ENCODE measurements around the gene PREB.

PREB gene

DNA sequence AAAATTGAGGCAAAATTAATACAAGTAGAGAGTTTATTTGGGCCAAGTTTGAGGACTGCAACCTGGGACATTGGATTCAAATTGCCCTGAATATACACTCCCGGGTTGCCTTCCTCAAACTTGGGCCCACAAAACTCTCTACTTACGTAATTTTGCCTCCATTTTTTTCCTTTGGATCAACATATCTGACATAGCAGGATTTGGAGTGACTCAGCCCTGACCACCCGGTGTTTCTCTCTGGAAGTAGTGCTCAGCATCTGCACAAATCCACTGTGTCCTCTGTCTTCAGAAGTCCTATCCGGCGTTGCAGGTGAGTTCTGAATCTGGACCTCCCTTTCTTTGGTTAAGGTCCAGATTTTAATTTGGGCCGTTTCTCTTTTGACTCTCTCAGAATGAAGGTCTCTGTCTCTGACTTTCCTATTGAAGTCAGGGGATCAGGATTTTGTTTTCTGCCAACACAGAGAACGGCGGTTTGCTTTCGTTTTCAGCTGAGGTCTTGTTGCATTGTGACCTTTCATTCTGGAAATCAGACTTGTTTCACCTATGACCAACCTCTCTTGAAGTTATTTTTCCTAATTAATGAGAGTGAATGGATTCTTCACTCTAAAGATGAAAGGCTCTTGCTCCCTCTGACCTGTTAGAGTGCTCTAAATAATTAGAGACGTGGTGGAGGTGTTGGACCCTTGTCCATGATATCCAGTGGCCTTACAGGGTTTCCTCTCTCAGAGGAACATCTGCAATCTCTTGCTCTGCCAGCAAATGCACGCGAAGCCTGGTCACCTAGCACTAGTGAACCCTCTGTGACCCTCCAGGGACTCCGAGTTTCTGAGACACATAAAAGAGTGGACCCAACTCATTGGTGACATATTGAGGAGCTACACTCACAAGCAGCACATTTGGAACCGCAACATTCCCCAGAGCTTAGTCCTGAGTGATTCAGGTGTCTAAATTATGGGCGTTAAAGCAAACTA lies 28.0 kb upstream of the PREB start:
- TF ChIP-seq GATA1 (IDR thresholded peaks at IDR 0.05; ENCODE audit: low read depth, low read length) = no peak
- no peak for TF ChIP-seq POLR2A (IDR thresholded peaks at IDR 0.05; ENCODE audit: low read length)
- DNase-seq = no peak

DNA sequence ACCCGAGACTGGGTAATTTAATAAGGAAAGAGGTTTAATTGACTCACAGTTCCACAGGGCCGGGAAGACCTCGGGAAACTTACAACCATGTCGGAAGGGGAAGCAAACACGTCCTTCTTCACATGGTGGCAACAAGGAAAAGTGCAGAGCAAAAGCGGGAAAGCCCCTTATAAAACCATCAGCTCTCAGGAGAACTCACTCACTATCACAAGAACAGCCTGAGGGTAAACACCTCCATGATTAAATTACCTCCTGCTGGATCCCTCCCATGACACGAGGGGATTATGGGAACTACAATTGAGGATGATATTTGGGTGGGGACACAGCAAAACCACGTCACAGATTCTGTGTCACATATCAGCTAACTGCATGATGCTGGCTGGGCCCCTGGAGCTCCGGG lies 25.8 kb upstream of the PREB start:
- TF ChIP-seq POLR2A (IDR thresholded peaks at IDR 0.05; ENCODE audit: low read length) = no peak
- no peak for TF ChIP-seq GATA1 (IDR thresholded peaks at IDR 0.05; ENCODE audit: low read depth, low read length)
- DNase-seq = no peak

DNA sequence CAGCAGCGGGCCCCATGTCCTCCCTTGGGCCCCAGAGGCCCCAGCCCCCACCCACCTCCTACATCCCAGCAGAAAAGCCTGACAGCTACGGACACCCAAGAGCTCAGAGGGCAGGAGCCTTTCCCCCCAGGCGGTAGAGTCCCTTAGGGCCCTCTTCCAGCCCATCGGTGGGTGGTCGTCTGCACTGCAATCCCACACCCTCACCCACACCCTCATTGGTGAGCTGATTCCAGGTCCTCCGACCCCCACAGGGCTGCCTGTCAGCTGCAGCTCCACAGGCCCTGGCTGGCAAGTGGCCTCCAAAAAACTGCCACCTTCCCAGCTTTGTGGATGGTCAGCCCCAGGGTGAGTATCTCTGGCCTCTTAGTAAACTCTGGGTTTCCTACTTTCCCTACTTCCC lies 24.8 kb upstream of the PREB start:
- TF ChIP-seq GATA1 (IDR thresholded peaks at IDR 0.05; ENCODE audit: low read depth, low read length) (no peak), POLR2A (IDR thresholded peaks at IDR 0.05; ENCODE audit: low read length) (no peak)
- DNase-seq = no peak

DNA sequence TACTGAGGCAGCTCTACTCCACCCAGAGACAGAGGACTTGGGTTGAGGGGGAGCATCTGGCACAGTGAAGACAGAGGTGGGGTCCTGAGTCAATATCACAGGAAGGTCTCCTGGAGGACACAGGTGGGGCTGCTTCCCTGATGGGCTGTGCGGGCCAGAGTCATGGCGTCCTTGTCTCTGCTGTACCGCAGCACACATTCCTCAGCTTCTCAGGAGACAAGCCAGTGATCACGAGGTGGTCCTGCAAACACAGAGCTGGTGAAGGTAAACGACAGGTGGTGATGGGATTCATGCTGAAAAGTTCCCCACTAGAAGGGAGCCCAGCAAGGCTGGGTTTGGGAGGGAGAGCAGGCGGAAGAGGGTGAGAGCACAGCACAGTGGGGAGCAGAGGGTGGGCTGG lies 24.0 kb upstream of the PREB start:
- DNase-seq = no peak
- TF ChIP-seq POLR2A (IDR thresholded peaks at IDR 0.05; ENCODE audit: low read length) = no peak
- TF ChIP-seq GATA1 (IDR thresholded peaks at IDR 0.05; ENCODE audit: low read depth, low read length) = no peak

DNA sequence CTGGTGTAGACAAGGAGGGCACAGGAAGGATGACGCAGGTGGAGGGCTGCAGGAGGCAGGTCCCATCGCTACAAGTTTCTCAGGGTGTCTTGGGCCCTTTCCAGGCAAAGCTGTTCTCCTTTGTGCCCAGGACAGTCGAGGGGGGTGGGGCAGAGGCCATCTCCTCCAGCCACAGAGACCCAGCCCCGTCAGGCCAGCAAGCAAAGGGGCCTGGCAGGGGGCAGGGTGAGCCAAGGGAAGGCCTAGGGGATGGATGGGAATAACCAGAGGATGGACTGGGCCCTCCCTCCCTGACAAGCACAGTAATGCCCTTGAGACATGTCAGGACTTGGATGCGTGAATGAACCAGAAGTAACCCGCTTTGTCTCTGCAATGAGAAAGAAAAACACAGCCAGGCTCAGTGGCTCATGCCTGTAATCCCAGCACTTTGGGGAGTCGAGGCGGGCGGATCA lies 20.7 kb upstream of the PREB start:
- DNase-seq = no peak
- TF ChIP-seq POLR2A (IDR thresholded peaks at IDR 0.05; ENCODE audit: low read length) (no peak), GATA1 (IDR thresholded peaks at IDR 0.05; ENCODE audit: low read depth, low read length) (no peak)

DNA sequence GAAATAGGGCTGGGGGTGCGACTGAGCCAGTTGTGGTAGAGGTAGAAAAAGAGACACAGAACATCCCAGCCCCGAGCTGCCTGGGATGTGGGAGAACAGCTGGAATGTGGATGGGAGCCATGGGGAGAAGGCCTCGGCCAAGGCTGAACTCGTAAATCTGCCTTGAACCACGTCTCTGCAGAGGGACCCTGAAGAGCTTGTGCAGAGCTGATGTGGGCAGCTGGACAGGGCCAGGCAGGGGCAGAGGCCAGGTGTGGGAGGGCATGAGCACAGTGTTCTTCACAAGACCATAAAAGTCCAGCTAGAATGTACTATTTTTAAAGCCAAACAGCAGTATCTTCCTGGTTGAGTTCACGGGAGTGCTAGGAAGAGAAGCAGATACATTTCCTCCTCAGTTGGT lies 20.1 kb upstream of the PREB start:
- TF ChIP-seq GATA1 (IDR thresholded peaks at IDR 0.05; ENCODE audit: low read depth, low read length) (no peak), POLR2A (IDR thresholded peaks at IDR 0.05; ENCODE audit: low read length) (no peak)
- no peak for DNase-seq

DNA sequence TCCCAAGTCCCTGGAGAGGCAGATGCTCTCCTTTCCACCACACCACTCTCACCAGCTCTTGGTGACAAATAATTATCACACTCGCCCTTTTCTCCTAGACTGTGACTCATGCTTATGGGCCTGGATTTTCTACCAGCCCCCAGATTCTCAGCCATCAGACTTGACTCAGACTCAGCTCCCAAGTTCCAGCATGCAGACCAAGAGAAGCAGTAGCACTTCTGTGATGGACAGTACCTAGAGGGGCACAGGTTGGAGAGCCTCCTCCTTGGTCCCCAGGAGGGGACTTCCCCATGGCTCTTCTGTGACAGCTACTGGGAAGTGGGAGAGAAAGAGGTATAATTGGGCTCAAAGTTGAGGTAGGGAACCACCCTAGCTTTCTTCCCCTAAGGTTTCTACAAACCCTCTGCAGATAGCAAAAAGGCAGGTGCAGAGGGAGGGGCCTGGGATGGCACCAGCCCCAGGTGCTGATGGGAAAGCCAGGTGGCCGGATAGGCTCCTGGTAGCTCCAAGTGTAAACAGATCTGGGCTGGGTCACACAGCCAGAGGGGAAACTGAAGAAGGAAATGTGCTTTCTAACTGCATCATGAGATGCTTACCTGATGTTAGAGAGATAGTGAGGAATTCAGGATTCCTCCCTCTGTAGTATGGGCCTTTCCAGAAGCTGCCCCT lies 18.5 kb upstream of the PREB start:
- no peak for DNase-seq
- TF ChIP-seq POLR2A (IDR thresholded peaks at IDR 0.05; ENCODE audit: low read length) (no peak), GATA1 (IDR thresholded peaks at IDR 0.05; ENCODE audit: low read depth, low read length) (no peak)

DNA sequence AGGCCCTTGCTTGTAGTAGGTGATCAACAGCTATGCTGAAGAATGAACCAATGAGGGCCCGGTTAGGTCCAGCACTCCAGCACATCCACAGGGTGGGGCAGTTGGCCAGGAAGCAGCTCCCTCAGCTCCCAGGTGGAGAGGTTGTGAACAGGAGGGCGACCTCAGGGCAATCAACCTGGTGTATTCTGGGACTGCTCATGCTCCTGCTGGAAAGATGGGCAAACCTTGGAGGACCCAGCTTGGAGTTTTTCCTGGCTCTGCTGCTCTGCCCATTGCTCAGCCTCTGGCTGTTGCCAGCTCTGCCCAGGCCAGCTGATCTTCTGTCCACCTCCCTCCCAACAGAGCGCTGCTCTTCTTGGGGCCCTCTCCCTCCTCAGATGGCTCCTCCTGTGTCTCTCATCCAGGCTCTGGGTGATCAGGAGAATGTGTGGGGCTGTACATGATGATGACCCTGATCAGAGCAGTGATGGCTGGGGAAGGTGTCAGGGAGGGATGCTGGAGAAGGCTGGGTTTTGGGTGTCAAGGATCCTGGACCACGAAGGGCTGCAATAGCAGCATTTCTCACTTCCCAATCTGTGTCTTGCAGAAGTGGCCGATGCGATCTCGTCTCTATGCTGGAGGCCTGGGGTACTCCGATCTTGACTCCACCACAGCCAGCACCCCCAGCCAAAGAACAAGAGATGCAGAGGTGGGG lies 17.8 kb upstream of the PREB start:
- TF ChIP-seq POLR2A (IDR thresholded peaks at IDR 0.05; ENCODE audit: low read length) (no peak), GATA1 (IDR thresholded peaks at IDR 0.05; ENCODE audit: low read depth, low read length) (no peak)
- no peak for DNase-seq

DNA sequence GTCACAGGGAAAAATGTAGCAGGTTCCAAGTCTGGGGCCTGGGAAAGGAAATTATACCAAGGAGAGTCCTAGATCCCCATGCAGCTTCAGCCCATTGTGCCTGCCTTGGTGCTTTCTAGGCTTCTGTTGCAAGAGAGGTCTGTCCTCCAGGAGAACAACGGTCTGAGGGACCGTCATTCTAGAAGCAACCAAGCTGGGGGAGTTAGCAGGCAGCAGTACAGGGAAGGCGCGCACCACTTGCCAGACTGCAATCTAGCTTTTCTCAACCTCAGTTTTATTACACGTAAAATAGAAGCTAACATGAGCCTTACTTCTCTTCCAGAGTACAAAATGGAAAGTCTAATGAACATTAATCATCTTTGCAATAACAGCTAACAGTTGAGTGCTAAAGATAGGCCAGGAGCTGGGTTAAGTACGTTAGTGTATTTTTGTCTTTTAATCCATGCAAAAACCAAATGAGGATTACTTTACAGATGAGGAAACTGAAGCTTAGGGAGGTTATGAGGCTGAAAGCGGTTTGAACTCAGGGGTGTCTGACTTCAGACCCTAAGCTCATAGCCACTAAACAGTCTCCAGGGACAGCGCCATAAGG lies 16.3 kb upstream of the PREB start:
- TF ChIP-seq GATA1 (IDR thresholded peaks at IDR 0.05; ENCODE audit: low read depth, low read length) (no peak), POLR2A (IDR thresholded peaks at IDR 0.05; ENCODE audit: low read length) (no peak)
- DNase-seq = no peak

DNA sequence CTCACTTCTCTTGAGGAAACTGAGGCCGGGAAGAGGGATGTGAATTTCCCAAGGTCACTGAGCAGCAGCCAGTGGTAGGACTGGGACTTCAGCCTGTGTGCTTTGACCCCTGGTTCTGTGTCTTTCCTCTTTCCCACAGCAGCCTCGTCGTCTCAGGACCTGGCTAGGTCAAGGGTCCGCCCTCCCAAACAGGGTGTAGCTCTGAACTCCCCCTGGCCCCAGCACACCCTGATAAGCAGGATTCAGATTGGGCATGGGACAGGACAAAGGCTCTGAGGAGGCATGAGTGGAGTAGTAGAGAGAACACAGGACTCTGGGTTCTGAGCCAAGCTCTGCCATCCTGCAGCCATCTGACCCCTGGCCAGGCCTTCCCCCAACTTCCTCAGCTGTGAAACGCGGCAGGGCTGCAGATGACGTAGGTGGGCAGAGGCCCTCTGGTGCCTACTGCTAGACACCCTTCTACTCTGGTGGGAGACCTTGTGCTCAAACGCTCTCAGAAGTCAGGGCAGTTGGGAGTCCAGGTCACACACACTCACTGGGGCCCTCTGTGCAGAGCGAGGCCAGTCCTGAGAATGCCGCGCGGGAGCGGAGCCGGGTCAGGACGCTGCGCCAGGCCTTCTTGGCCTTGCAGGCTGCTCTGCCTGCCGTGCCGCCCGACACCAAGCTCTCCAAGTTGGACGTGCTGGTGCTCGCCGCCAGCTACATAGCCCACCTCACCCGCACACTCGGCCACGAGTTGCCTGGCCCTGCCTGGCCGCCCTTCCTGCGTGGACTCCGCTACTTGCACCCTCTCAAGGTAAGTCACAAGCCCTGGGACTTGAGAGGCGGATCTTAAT lies 15.4 kb upstream of the PREB start:
- TF ChIP-seq GATA1 (IDR thresholded peaks at IDR 0.05; ENCODE audit: low read depth, low read length) (no peak), POLR2A (IDR thresholded peaks at IDR 0.05; ENCODE audit: low read length) (no peak)
- no peak for DNase-seq

DNA sequence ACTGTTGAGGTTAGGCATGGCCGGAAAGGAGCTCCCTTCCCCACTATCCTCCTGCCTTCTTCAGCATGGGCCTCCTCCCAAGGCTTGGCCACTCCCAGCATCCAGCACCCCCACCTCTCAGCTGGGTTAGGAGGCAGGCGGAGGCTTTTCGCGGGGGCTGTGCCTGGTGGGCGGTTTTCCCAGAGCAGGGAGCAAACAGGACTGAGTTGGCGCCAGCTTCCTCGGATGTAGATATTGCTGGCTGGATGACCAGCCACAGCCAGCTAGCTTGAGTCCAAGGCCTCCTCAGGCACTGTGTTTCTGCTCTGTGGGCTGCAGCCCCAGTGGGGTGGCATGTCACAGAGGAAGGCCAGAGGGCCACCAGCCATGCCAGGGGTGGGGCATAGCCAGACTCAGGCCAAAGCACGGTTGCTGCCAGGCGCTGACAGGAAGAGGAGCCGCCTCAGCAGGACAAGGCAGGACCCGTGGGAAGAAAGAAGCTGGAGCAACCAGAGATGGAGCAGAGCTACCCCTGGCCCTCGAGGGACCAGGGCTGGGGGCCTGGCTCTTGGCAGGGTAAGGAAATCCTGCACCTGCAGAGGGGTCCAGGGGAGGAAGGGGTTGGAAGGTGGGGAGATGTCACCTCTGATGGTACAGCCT lies 14.5 kb upstream of the PREB start, which contains the start of gene TCF23:
TCF23 (plus strand) TSS at position 204 of the 639 bp plus-strand sequence; CDS start at position 334, 130 bp downstream.
- no peak for DNase-seq
- TF ChIP-seq GATA1 (IDR thresholded peaks at IDR 0.05; ENCODE audit: low read depth, low read length) (no peak), POLR2A (IDR thresholded peaks at IDR 0.05; ENCODE audit: low read length) (no peak)

DNA sequence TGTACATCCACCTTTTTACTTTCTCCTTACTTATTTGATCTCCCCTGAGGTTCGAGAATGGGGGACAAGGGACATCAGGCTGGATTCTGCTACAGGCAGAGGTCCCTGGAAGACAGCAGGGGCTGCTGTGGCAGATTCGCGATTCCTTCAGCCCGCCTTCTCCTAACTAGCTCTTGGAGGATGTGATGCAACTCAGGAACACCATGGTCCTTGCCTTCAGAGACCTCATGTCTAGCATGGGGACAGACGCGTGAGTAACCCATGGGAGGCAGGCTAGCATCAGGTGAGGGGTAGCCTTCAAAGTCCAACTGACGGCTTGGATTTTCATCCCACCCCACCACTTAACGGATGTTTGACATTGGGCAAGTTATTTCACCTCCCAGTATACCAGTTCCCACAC lies 13.5 kb upstream of the PREB start:
- TF ChIP-seq GATA1 (IDR thresholded peaks at IDR 0.05; ENCODE audit: low read depth, low read length) (no peak), POLR2A (IDR thresholded peaks at IDR 0.05; ENCODE audit: low read length) (no peak)
- no peak for DNase-seq

All from erythroblast (primary cell).